Measurements from ENCODE around the gene SPRED3.
"Not testable (repeated sequence)": the region's sequence is repeated elsewhere in the genome, so short reads cannot be mapped to it uniquely, and the experiment has no call there.

The SPRED3 gene

GRCh38 chr19:38417146-38417543 is 28.6 kb downstream of the SPRED3 start:
- no peak for DNase-seq
- ATAC-seq = peak; percentile 4
- H3K27me3 Mint-ChIP-seq = peaks cover 8% of the 10 kb centered on the region
- H3K4me1 Mint-ChIP-seq = peaks cover 26% of the 10 kb centered on the region
- H3K4me3 Mint-ChIP-seq = peak overlapping the region; percentile 81 to 84
- H3K9me3 Mint-ChIP-seq = no peaks in the 10 kb centered on the region
- H3K27ac Mint-ChIP-seq = peak overlapping the region in 1 of 2 donors; percentile 92

GRCh38 chr19:38417544-38418506 is 29.3 kb downstream of the SPRED3 start:
- H3K4me3 Mint-ChIP-seq = peak overlapping the region; percentile 81 to 84

GRCh38 chr19:38420935-38421334 is 32.4 kb downstream of the SPRED3 start:
- H3K27ac Mint-ChIP-seq = no peak overlapping the region
- H3K27me3 Mint-ChIP-seq = peaks cover 17% of the 10 kb centered on the region
- no peak for DNase-seq
- no peak overlapping the region for H3K4me3 Mint-ChIP-seq
- no peak for ATAC-seq
- H3K4me1 Mint-ChIP-seq = peaks cover 35% of the 10 kb centered on the region
- no peaks in the 10 kb centered on the region for H3K9me3 Mint-ChIP-seq

More at GRCh38 chr19:38417544-38418506, 29.3 kb downstream of the SPRED3 start:
- H3K4me1 Mint-ChIP-seq = peaks cover 26% of the 10 kb centered on the region
- no peaks in the 10 kb centered on the region for H3K9me3 Mint-ChIP-seq
- H3K27ac Mint-ChIP-seq = peak overlapping the region; percentile 85 to 92
- DNase-seq (peak; percentile 30 to 62), ATAC-seq (peak; percentile 87)
- peaks cover 8% of the 10 kb centered on the region for H3K27me3 Mint-ChIP-seq

GRCh38 chr19:38421856-38422255 is 33.4 kb downstream of the SPRED3 start:
- H3K4me1 Mint-ChIP-seq = peaks cover 40% of the 10 kb centered on the region
- DNase-seq (no peak), ATAC-seq (no peak)
- H3K4me3 Mint-ChIP-seq = no peak overlapping the region
- no peaks in the 10 kb centered on the region for H3K9me3 Mint-ChIP-seq
- H3K27me3 Mint-ChIP-seq = peaks cover 24% of the 10 kb centered on the region
- H3K27ac Mint-ChIP-seq = no peak overlapping the region

GRCh38 chr19:38422438-38422837 is 33.9 kb downstream of the SPRED3 start:
- H3K27me3 Mint-ChIP-seq = peaks cover 24% of the 10 kb centered on the region
- H3K9me3 Mint-ChIP-seq = no peaks in the 10 kb centered on the region
- H3K4me1 Mint-ChIP-seq = peaks cover 34% of the 10 kb centered on the region
- H3K4me3 Mint-ChIP-seq = no peak overlapping the region
- ATAC-seq (no peak), DNase-seq (no peak)
- no peak overlapping the region for H3K27ac Mint-ChIP-seq

GRCh38 chr19:38424272-38424671 is 35.8 kb downstream of the SPRED3 start:
- no peak overlapping the region for H3K27ac Mint-ChIP-seq
- H3K4me3 Mint-ChIP-seq = no peak overlapping the region
- H3K27me3 Mint-ChIP-seq = peaks cover 31% of the 10 kb centered on the region
- peaks cover 27% of the 10 kb centered on the region for H3K4me1 Mint-ChIP-seq
- DNase-seq (no peak), ATAC-seq (no peak)
- no peaks in the 10 kb centered on the region for H3K9me3 Mint-ChIP-seq

- Mint-ChIP-seq H3K4me3 (peak overlapping the region; percentile 45 to 70), H3K27ac (no peak overlapping the region), H3K9me3 (no peaks in the 10 kb centered on the region), H3K4me1 (peaks cover 32% of the 10 kb centered on the region), H3K27me3 (peaks cover 29% of the 10 kb centered on the region)
- DNase-seq (no peak), ATAC-seq (no peak)
Observed at GRCh38 chr19:38425222-38425809, 36.8 kb downstream of the SPRED3 start.

GRCh38 chr19:38425810-38426466 is 37.4 kb downstream of the SPRED3 start, which contains the start of gene RASGRP4:
Gene RASGRP4, minus strand, starts transcription at chr19:38426219. Its CDS starts 128 bp downstream, at chr19:38426091.
- Mint-ChIP-seq H3K27ac (peak within 1 kb of the TSS; percentile 66 to 94), H3K4me3 (peak within 1 kb of the TSS; percentile 46 to 82), H3K9me3 (no peaks in the 10 kb centered on the region), H3K27me3 (peaks cover 28% of the 10 kb centered on the region), H3K4me1 (peaks cover 32% of the 10 kb centered on the region)
- ATAC-seq (peak; percentile 65), DNase-seq (peak in 1 of 2 donors; percentile 37)

GRCh38 chr19:38427035-38427677 is 38.7 kb downstream of the SPRED3 start:
- H3K4me3 Mint-ChIP-seq = peak overlapping the region in 1 of 2 donors; percentile 4
- peaks cover 28% of the 10 kb centered on the region for H3K27me3 Mint-ChIP-seq
- H3K9me3 Mint-ChIP-seq, DNase-seq, H3K27ac Mint-ChIP-seq: not testable (repeated sequence)
- H3K4me1 Mint-ChIP-seq = peaks cover 32% of the 10 kb centered on the region
- ATAC-seq = peak; percentile 80

- H3K4me1 Mint-ChIP-seq = peaks cover 42% of the 10 kb centered on the region
- peaks cover 41% of the 10 kb centered on the region for H3K27me3 Mint-ChIP-seq
- DNase-seq = no peak
- ATAC-seq = no peak
- peak overlapping the region; percentile 40 to 89 for H3K27ac Mint-ChIP-seq
- H3K9me3 Mint-ChIP-seq = no peaks in the 10 kb centered on the region
- peak overlapping the region in 1 of 2 donors; percentile 6 for H3K4me3 Mint-ChIP-seq
Observed at GRCh38 chr19:38429055-38429810, 40.7 kb downstream of the SPRED3 start.

GRCh38 chr19:38429811-38430156 is 41.3 kb downstream of the SPRED3 start:
- H3K27ac Mint-ChIP-seq = peak overlapping the region in 1 of 2 donors; percentile 89
- ATAC-seq = no peak
- peaks cover 46% of the 10 kb centered on the region for H3K27me3 Mint-ChIP-seq
- DNase-seq = no peak
- no peaks in the 10 kb centered on the region for H3K9me3 Mint-ChIP-seq
- peaks cover 47% of the 10 kb centered on the region for H3K4me1 Mint-ChIP-seq
- peak overlapping the region in 1 of 2 donors; percentile 6 for H3K4me3 Mint-ChIP-seq

- no peak for DNase-seq
- Mint-ChIP-seq H3K4me3 (no peak overlapping the region), H3K27me3 (peaks cover 45% of the 10 kb centered on the region), H3K9me3 (no peaks in the 10 kb centered on the region), H3K4me1 (peaks cover 38% of the 10 kb centered on the region), H3K27ac (no peak overlapping the region)
- no peak for ATAC-seq
Observed at GRCh38 chr19:38430931-38431330, 42.4 kb downstream of the SPRED3 start.

- Mint-ChIP-seq H3K27me3 (peaks cover 58% of the 10 kb centered on the region), H3K4me1 (peaks cover 30% of the 10 kb centered on the region), H3K4me3 (peak within 1 kb of the TSS; percentile 68 to 76), H3K9me3 (no peaks in the 10 kb centered on the region), H3K27ac (peak within 1 kb of the TSS in 1 of 2 donors; percentile 48)
- ATAC-seq (peak; percentile 81), DNase-seq (peak in 1 of 2 donors; percentile 37)
Observed at GRCh38 chr19:38433268-38433733, 44.8 kb downstream of the SPRED3 start, which contains the start of gene RYR1. Gene RYR1, plus strand, starts transcription at chr19:38433691. Its CDS starts 139 bp downstream, at chr19:38433830.

GRCh38 chr19:38434549-38435051 is 46.1 kb downstream of the SPRED3 start:
- Mint-ChIP-seq H3K4me1 (peaks cover 18% of the 10 kb centered on the region), H3K27ac (no peak overlapping the region), H3K4me3 (peak overlapping the region; percentile 16 to 34), H3K27me3 (peaks cover 50% of the 10 kb centered on the region), H3K9me3 (no peaks in the 10 kb centered on the region)
- no peak for ATAC-seq
- no peak for DNase-seq

Measured in stimulated activated naive CD8-positive, alpha-beta T cell treated with anti-CD3 and anti-CD28 coated beads, Interleukin-15, amount 100 ng/mL, for 72 hours (primary cell).